Raji (cell line): ENCODE data around the gene SBF2.

Experiments used
- POLR2A ChIP-seq: IDR thresholded peaks from 2 replicates; pipeline ENCODE4 v1.6.1; 2011; ENCODE audit warnings: low read depth, low read length, control low read depth; ENCODE audit not compliant: insufficient read depth

Gene SBF2

GRCh38 chr11:10272132-10272531, 21.9 kb downstream of the SBF2 start:
- no peak for TF ChIP-seq POLR2A

- TF ChIP-seq POLR2A: no peak
Observed at GRCh38 chr11:10268746-10269488, 25.1 kb downstream of the SBF2 start.

- TF ChIP-seq POLR2A: no peak
Observed at GRCh38 chr11:10267821-10268220, 26.2 kb downstream of the SBF2 start.

GRCh38 chr11:10265936-10266335, 28.1 kb downstream of the SBF2 start:
- no peak for TF ChIP-seq POLR2A

GRCh38 chr11:10263929-10264328, 30.1 kb downstream of the SBF2 start:
- no peak for TF ChIP-seq POLR2A

GRCh38 chr11:10261821-10262220, 32.2 kb downstream of the SBF2 start:
- no peak for TF ChIP-seq POLR2A

- TF ChIP-seq POLR2A: no peak
Observed at GRCh38 chr11:10257478-10257877, 36.5 kb downstream of the SBF2 start.

GRCh38 chr11:10255388-10256125, 38.5 kb downstream of the SBF2 start:
- no peak for TF ChIP-seq POLR2A

GRCh38 chr11:10247011-10247410, 47.0 kb downstream of the SBF2 start:
- no peak for TF ChIP-seq POLR2A

- no peak for TF ChIP-seq POLR2A
Observed at GRCh38 chr11:10243896-10244575, 50.0 kb downstream of the SBF2 start.

- no peak for TF ChIP-seq POLR2A
Observed at GRCh38 chr11:10236840-10237239, 57.2 kb downstream of the SBF2 start.

- TF ChIP-seq POLR2A: no peak
Observed at GRCh38 chr11:10233581-10233980, 60.4 kb downstream of the SBF2 start.

- no peak for TF ChIP-seq POLR2A
Observed at GRCh38 chr11:10232756-10233155, 61.3 kb downstream of the SBF2 start.

GRCh38 chr11:10225553-10225952, 68.5 kb downstream of the SBF2 start:
- no peak for TF ChIP-seq POLR2A

GRCh38 chr11:10222399-10222798, 71.6 kb downstream of the SBF2 start:
- no peak for TF ChIP-seq POLR2A

GRCh38 chr11:10221342-10221741, 72.7 kb downstream of the SBF2 start:
- no peak for TF ChIP-seq POLR2A
